GM12878 (cell line): ENCODE data around the gene KRTAP10-1.

Experiments used
- CTCF ChIP-seq, 3 experiments: IDR thresholded peaks in 2 of 3; conservative IDR thresholded peaks in 1 of 3; 2 replicates each; pipeline ENCODE4 v1.5.1; 2011; ENCODE audit warnings: low read depth in 3 of 3, low read length in 3 of 3, mild to moderate bottlenecking in 3 of 3, control low read depth in 2 of 3, moderate library complexity in 2 of 3, inconsistent platforms in 1 of 3, mixed read lengths in 1 of 3; ENCODE audit not compliant: control insufficient read depth in 2 of 3, insufficient read depth in 1 of 3; ENCODE audit errors: extremely low read depth in 1 of 3
- EZH2 ChIP-seq: IDR thresholded peaks from 2 replicates; pipeline ENCODE4 v1.6.1; 2012; ENCODE audit warnings: low read depth, mild to moderate bottlenecking, control low read depth, inconsistent platforms, low read length, borderline replicate concordance; ENCODE audit not compliant: control insufficient read depth
- HDGF ChIP-seq: fragments of 450-650 bp; IDR thresholded peaks from 2 replicates; pipeline ENCODE4 v1.6.1; 2016; ENCODE audit warnings: antibody characterized with exemption
- JUNB ChIP-seq: IDR thresholded peaks from 2 replicates; pipeline ENCODE4 v1.6.1; 2016; ENCODE audit warnings: antibody characterized with exemption, mild to moderate bottlenecking
- KLF5 ChIP-seq: fragments of 450-650 bp; IDR thresholded peaks from 2 replicates; pipeline ENCODE4 v1.6.1; 2014; ENCODE audit warnings: mild to moderate bottlenecking; ENCODE audit not compliant: partially characterized antibody
- MAX ChIP-seq: IDR thresholded peaks from 2 replicates; pipeline ENCODE4 v1.6.1; 2012; ENCODE audit warnings: low read depth, low read length, improper control_type of control experiment
- NFIC ChIP-seq: IDR thresholded peaks from 2 replicates; pipeline ENCODE4 v1.6.1; 2012; ENCODE audit warnings: low read depth, mild to moderate bottlenecking, inconsistent platforms, low read length, moderate library complexity
- POLR2A ChIP-seq: IDR thresholded peaks from 2 replicates; pipeline ENCODE4 v1.6.1; 2011; ENCODE audit warnings: low read depth, mild to moderate bottlenecking, low read length
- RAD51 ChIP-seq: fragments of 450-650 bp; IDR thresholded peaks from 2 replicates; pipeline ENCODE4 v1.6.1; 2016; ENCODE audit warnings: moderate library complexity, mild to moderate bottlenecking, inconsistent platforms
- RCOR1 ChIP-seq: conservative IDR thresholded peaks from 2 replicates; pipeline ENCODE4 v1.6.1; 2012; ENCODE audit warnings: low read depth, low read length, improper control_type of control experiment
- SREBF2 ChIP-seq: IDR thresholded peaks from 2 replicates; pipeline ENCODE4 v1.6.1; 2012; ENCODE audit warnings: mild to moderate bottlenecking, low read length
- ZNF274 ChIP-seq: IDR thresholded peaks from one replicate; pipeline ENCODE4 v1.8.0; 2011; ENCODE audit not compliant: insufficient read length, insufficient read depth

DNA sequence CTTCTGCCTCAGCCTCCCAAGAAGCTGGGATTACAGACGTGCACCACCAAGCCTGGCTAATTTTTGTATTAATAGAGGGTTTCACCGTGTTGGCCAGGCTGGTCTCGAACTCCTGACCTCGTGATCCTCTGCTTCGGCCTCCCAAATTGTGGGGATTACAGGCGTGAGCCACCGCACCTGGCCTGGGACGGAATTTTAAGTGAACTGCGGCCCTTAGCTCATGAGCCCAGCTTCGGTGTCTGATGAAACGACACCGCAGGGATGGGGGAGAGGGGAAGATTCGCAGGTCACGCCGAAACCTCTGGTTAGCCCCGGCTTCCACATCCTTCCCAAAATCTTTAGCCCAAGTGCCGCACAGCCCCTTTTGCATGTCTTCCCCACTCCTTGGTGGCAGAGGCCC is 45.6 kb downstream of the KRTAP10-1 start:
- TF ChIP-seq SREBF2 (no peak), HDGF (no peak), MAX (no peak), POLR2A (no peak), EZH2 (no peak), JUNB (no peak), CTCF (IDR thresholded peaks at IDR 0.05 in 2 of 3, conservative IDR thresholded peaks at IDR 0.05 in 1 of 3; ENCODE audit: control insufficient read depth in 2 of 3, extremely low read depth in 1 of 3, insufficient read depth in 1 of 3, low read depth in 3 of 3, low read length in 3 of 3) (no peak), ZNF274 (no peak), KLF5 (no peak), RCOR1 (no peak), NFIC (no peak), RAD51 (no peak)
